ENCODE results near the gene FUT6.
"Not testable (repeated sequence)": the region's sequence is repeated elsewhere in the genome, so short reads cannot be mapped to it uniquely, and the experiment has no call there.

GRCh38 chr19:5848621-5849020, 9.1 kb upstream of the FUT6 start:
- not testable (repeated sequence) for TF ChIP-seq CTCF (IDR thresholded peaks at IDR 0.05; ENCODE audit: low read depth, low read length); EZH2phosphoT487 (IDR thresholded peaks at IDR 0.05; ENCODE audit: low read depth)
